Measurements from ENCODE around the gene PKP1.

Gene PKP1

GRCh38 chr1:201264554-201264953 lies 18.8 kb upstream of the PKP1 start:
- no peak overlapping the region for H3K23ac ChIP-seq (ENCODE audit: low read length in 2 of 2)
- WGBS = 79% methylated on average over 3 of the region's 4 CpGs

GRCh38 chr1:201265756-201266155 lies 17.6 kb upstream of the PKP1 start:
- no peak overlapping the region for H2BK120ac ChIP-seq (ENCODE audit: low read depth, low read length)
- no peak overlapping the region for H3K4me3 ChIP-seq (ENCODE audit: insufficient read depth in 1 of 2, low read depth in 1 of 2, low read length in 2 of 2)
- no peak overlapping the region for H3K27ac ChIP-seq (ENCODE audit: low read length, poor library complexity, severe bottlenecking)
- no peak overlapping the region for H4K8ac ChIP-seq (ENCODE audit: low read length)
- H2AK5ac ChIP-seq (ENCODE audit: low read length, severe bottlenecking) = no peak overlapping the region
- no peak overlapping the region for H3K4ac ChIP-seq (ENCODE audit: low read depth in 1 of 2, low read length in 2 of 2)
- DNase-seq = peak; percentile 6
- no peak overlapping the region for H3K23ac ChIP-seq (ENCODE audit: low read length in 2 of 2)
- no peaks in the 10 kb centered on the region for H3K9me3 ChIP-seq (ENCODE audit: control insufficient read depth, low read length)
- 79% methylated on average over 1 of the region's 3 CpGs for WGBS
- H2BK12ac ChIP-seq (ENCODE audit: low read length in 2 of 2) = no peak overlapping the region
- H3K18ac ChIP-seq (ENCODE audit: low read depth in 1 of 2, low read length in 2 of 2) = no peak overlapping the region
- H2BK5ac ChIP-seq (ENCODE audit: low read depth, low read length, poor library complexity, severe bottlenecking) = no peak overlapping the region
- H4K91ac ChIP-seq (ENCODE audit: low read length) = no peak overlapping the region
- H3K79me1 ChIP-seq (replicated peaks; ENCODE audit: low read length, poor library complexity, severe bottlenecking) = no peaks in the 10 kb centered on the region
- peaks cover 0 to 6% of the 10 kb centered on the region in 2 experiments for H3K27me3 ChIP-seq (ENCODE audit: control insufficient read depth in 1 of 2, insufficient read depth in 1 of 2, low read length in 2 of 2)
- H2AFZ ChIP-seq (ENCODE audit: low read depth, low read length) = no peak overlapping the region
- no peaks in the 10 kb centered on the region for H3K36me3 ChIP-seq (ENCODE audit: control insufficient read depth in 1 of 2, insufficient read depth in 2 of 2, low read depth in 1 of 2, low read length in 2 of 2)
- H3K14ac ChIP-seq (ENCODE audit: low read length in 2 of 2) = no peak overlapping the region
- H2BK15ac ChIP-seq (ENCODE audit: low read depth, poor library complexity, severe bottlenecking) = no peak overlapping the region
- no peak overlapping the region for H3K4me2 ChIP-seq (ENCODE audit: low read length, poor library complexity, severe bottlenecking)
- H3K4me1 ChIP-seq (ENCODE audit: control insufficient read depth, insufficient read depth, low read depth, low read length) = peaks cover 11% of the 10 kb centered on the region
- no peak overlapping the region for H3K9ac ChIP-seq (ENCODE audit: low read length)

More at GRCh38 chr1:201264554-201264953, 18.8 kb upstream of the PKP1 start:
- Histone ChIP-seq H3K4me1 (ENCODE audit: control insufficient read depth, insufficient read depth, low read depth, low read length) (peaks cover 19% of the 10 kb centered on the region), H4K91ac (ENCODE audit: low read length) (no peak overlapping the region), H3K14ac (ENCODE audit: low read length in 2 of 2) (no peak overlapping the region), H2BK12ac (ENCODE audit: low read length in 2 of 2) (no peak overlapping the region), H2BK15ac (ENCODE audit: low read depth, poor library complexity, severe bottlenecking) (no peak overlapping the region), H3K4me3 (ENCODE audit: insufficient read depth in 1 of 2, low read depth in 1 of 2, low read length in 2 of 2) (no peak overlapping the region), H3K79me1 (replicated peaks; ENCODE audit: low read length, poor library complexity, severe bottlenecking) (no peaks in the 10 kb centered on the region), H3K27ac (ENCODE audit: low read length, poor library complexity, severe bottlenecking) (no peak overlapping the region), H3K9ac (ENCODE audit: low read length) (no peak overlapping the region), H3K4ac (ENCODE audit: low read depth in 1 of 2, low read length in 2 of 2) (no peak overlapping the region), H3K9me3 (ENCODE audit: control insufficient read depth, low read length) (no peaks in the 10 kb centered on the region), H3K27me3 (ENCODE audit: control insufficient read depth in 1 of 2, insufficient read depth in 1 of 2, low read length in 2 of 2) (peaks cover 0 to 13% of the 10 kb centered on the region in 2 experiments), H2AFZ (ENCODE audit: low read depth, low read length) (no peak overlapping the region), H2AK5ac (ENCODE audit: low read length, severe bottlenecking) (no peak overlapping the region), H4K8ac (ENCODE audit: low read length) (no peak overlapping the region), H3K36me3 (ENCODE audit: control insufficient read depth in 1 of 2, insufficient read depth in 2 of 2, low read depth in 1 of 2, low read length in 2 of 2) (no peaks in the 10 kb centered on the region), H3K4me2 (ENCODE audit: low read length, poor library complexity, severe bottlenecking) (no peak overlapping the region), H2BK5ac (ENCODE audit: low read depth, low read length, poor library complexity, severe bottlenecking) (no peak overlapping the region), H3K18ac (ENCODE audit: low read depth in 1 of 2, low read length in 2 of 2) (no peak overlapping the region), H2BK120ac (ENCODE audit: low read depth, low read length) (no peak overlapping the region)
- no peak for DNase-seq

- no peak overlapping the region for H2AK5ac ChIP-seq (ENCODE audit: low read length, severe bottlenecking)
- no peak overlapping the region for H3K9ac ChIP-seq (ENCODE audit: low read length)
- no peak overlapping the region for H2BK120ac ChIP-seq (ENCODE audit: low read depth, low read length)
- no peak overlapping the region for H2BK12ac ChIP-seq (ENCODE audit: low read length in 2 of 2)
- H3K36me3 ChIP-seq (ENCODE audit: control insufficient read depth in 1 of 2, insufficient read depth in 2 of 2, low read depth in 1 of 2, low read length in 2 of 2) = no peaks in the 10 kb centered on the region
- peaks cover 11% of the 10 kb centered on the region for H3K4me1 ChIP-seq (ENCODE audit: control insufficient read depth, insufficient read depth, low read depth, low read length)
- H2BK15ac ChIP-seq (ENCODE audit: low read depth, poor library complexity, severe bottlenecking) = no peak overlapping the region
- H3K4me2 ChIP-seq (ENCODE audit: low read length, poor library complexity, severe bottlenecking) = no peak overlapping the region
- DNase-seq = no peak
- peaks cover 0 to 6% of the 10 kb centered on the region in 2 experiments for H3K27me3 ChIP-seq (ENCODE audit: control insufficient read depth in 1 of 2, insufficient read depth in 1 of 2, low read length in 2 of 2)
- H3K14ac ChIP-seq (ENCODE audit: low read length in 2 of 2) = no peak overlapping the region
- no peaks in the 10 kb centered on the region for H3K79me1 ChIP-seq (replicated peaks; ENCODE audit: low read length, poor library complexity, severe bottlenecking)
- H4K91ac ChIP-seq (ENCODE audit: low read length) = no peak overlapping the region
- H3K9me3 ChIP-seq (ENCODE audit: control insufficient read depth, low read length) = no peaks in the 10 kb centered on the region
- no peak overlapping the region for H3K23ac ChIP-seq (ENCODE audit: low read length in 2 of 2)
- H2BK5ac ChIP-seq (ENCODE audit: low read depth, low read length, poor library complexity, severe bottlenecking) = no peak overlapping the region
- H3K27ac ChIP-seq (ENCODE audit: low read length, poor library complexity, severe bottlenecking) = no peak overlapping the region
- no peak overlapping the region for H4K8ac ChIP-seq (ENCODE audit: low read length)
- no peak overlapping the region for H3K4me3 ChIP-seq (ENCODE audit: insufficient read depth in 1 of 2, low read depth in 1 of 2, low read length in 2 of 2)
- no peak overlapping the region for H3K18ac ChIP-seq (ENCODE audit: low read depth in 1 of 2, low read length in 2 of 2)
- no peak overlapping the region for H3K4ac ChIP-seq (ENCODE audit: low read depth in 1 of 2, low read length in 2 of 2)
- H2AFZ ChIP-seq (ENCODE audit: low read depth, low read length) = no peak overlapping the region
Measured at GRCh38 chr1:201266276-201266675, 17.0 kb upstream of the PKP1 start.

- no peak overlapping the region for H3K18ac ChIP-seq (ENCODE audit: low read depth in 1 of 2, low read length in 2 of 2)
- no peak overlapping the region for H2AK5ac ChIP-seq (ENCODE audit: low read length, severe bottlenecking)
- no peaks in the 10 kb centered on the region for H3K9me3 ChIP-seq (ENCODE audit: control insufficient read depth, low read length)
- H3K36me3 ChIP-seq (ENCODE audit: control insufficient read depth in 1 of 2, insufficient read depth in 2 of 2, low read depth in 1 of 2, low read length in 2 of 2) = no peaks in the 10 kb centered on the region
- H3K9ac ChIP-seq (ENCODE audit: low read length) = no peak overlapping the region
- H3K4me1 ChIP-seq (ENCODE audit: control insufficient read depth, insufficient read depth, low read depth, low read length) = peaks cover 9% of the 10 kb centered on the region
- no peak overlapping the region for H3K14ac ChIP-seq (ENCODE audit: low read length in 2 of 2)
- no peak overlapping the region for H2AFZ ChIP-seq (ENCODE audit: low read depth, low read length)
- H3K27me3 ChIP-seq (ENCODE audit: control insufficient read depth in 1 of 2, insufficient read depth in 1 of 2, low read length in 2 of 2) = peaks cover 0 to 6% of the 10 kb centered on the region in 2 experiments
- H3K4me2 ChIP-seq (ENCODE audit: low read length, poor library complexity, severe bottlenecking) = no peak overlapping the region
- no peak overlapping the region for H4K8ac ChIP-seq (ENCODE audit: low read length)
- DNase-seq = peak; percentile 58
- H2BK120ac ChIP-seq (ENCODE audit: low read depth, low read length) = no peak overlapping the region
- no peak overlapping the region for H3K27ac ChIP-seq (ENCODE audit: low read length, poor library complexity, severe bottlenecking)
- no peak overlapping the region for H3K4ac ChIP-seq (ENCODE audit: low read depth in 1 of 2, low read length in 2 of 2)
- no peak overlapping the region for H2BK5ac ChIP-seq (ENCODE audit: low read depth, low read length, poor library complexity, severe bottlenecking)
- H4K91ac ChIP-seq (ENCODE audit: low read length) = no peak overlapping the region
- H3K23ac ChIP-seq (ENCODE audit: low read length in 2 of 2) = no peak overlapping the region
- H3K79me1 ChIP-seq (replicated peaks; ENCODE audit: low read length, poor library complexity, severe bottlenecking) = no peaks in the 10 kb centered on the region
- 63% methylated on average over 3 of the region's 3 CpGs for WGBS
- H2BK12ac ChIP-seq (ENCODE audit: low read length in 2 of 2) = no peak overlapping the region
- H2BK15ac ChIP-seq (ENCODE audit: low read depth, poor library complexity, severe bottlenecking) = no peak overlapping the region
- no peak overlapping the region for H3K4me3 ChIP-seq (ENCODE audit: insufficient read depth in 1 of 2, low read depth in 1 of 2, low read length in 2 of 2)
Measured at GRCh38 chr1:201266774-201267173, 16.5 kb upstream of the PKP1 start.
